PC-9 (cell line): ENCODE measurements around the gene CDK5RAP2.

Experiments
- CTCF ChIP-seq: fragments of 200-600 bp; sonication (generic); conservative IDR thresholded peaks from 2 replicates; pipeline ENCODE4 v1.6.1; 2017; ENCODE audit warnings: mixed run types, antibody characterized with exemption, mild to moderate bottlenecking, moderate library complexity
- EZH2 ChIP-seq: fragments of 200-600 bp; sonication (generic); IDR thresholded peaks from 2 replicates; pipeline ENCODE4 v1.8.0; 2017; ENCODE audit warnings: antibody characterized with exemption, low read depth

- TF ChIP-seq CTCF (no peak), EZH2 (no peak)
Observed at GRCh38 chr9:120384925-120385272, 195.1 kb downstream of the CDK5RAP2 start.
